G401.6 (cell line): ENCODE data around the gene DYRK4.
"Not testable (repeated sequence)": the region's sequence is repeated elsewhere in the genome, so short reads cannot be mapped to it uniquely, and the experiment has no call there.

ENCODE experiments used
- FAIRE-seq: peaks from 2 replicates; lab custom pipeline; 2012; peaks lifted over from hg19 to GRCh38; lab: Jason Lieb, UNC

DYRK4 gene

GRCh38 chr12:4562034-4562657 lies at the start of gene DYRK4:
TSS of gene DYRK4 (plus strand) at chr12:4562208. CDS start at chr12:4562246, 38 bp downstream.
- no peak for FAIRE-seq

- peak; percentile 37 for FAIRE-seq
These were observed 43.8 kb upstream of the DYRK4 start for GRCh38 chr12:4518106-4518728.

DNA sequence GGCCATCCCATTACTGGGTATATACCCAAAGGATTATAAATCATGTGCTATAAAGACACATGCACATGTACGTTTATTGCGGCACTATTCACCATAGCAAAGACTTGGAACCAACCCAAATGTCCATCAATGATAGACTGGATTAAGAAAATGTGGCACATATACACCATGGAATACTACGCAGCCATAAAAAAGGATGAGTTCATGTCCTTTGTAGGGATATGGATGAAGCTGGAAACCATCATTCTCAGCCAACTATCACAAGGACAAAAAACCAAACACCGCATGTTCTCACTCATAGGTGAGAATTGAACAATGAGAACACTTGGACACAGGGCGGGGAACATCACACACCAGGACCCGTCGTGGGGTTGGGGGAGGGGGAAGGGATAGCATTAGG lies 38.6 kb upstream of the DYRK4 start:
- FAIRE-seq, result not testable (repeated sequence)

DNA sequence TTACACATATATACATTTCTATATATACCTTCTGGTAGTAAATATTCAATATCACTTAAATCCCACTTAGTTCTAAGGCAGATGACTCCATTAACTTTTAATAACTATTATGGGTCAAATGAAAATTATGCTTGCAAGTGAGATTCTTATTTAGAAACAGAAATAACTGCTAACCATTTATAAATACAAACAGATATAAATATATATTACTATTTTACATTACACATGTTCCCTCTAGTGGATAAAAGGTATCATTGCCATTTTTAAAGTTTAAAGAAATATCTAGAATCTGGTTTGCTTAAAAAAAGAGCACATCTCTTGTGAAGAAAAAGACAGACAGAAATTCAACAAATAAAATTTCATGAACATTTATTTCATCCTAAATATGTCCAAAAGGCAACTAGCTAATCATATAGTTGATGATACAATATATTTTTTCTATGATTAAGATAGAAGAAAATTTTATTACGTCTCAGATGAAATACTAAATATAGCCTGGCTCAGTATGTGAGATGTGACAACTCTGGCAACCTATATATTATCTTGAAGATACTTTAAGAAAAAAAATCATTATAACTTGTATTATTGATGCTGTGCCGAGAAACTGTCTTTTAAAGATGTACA lies 35.0 kb upstream of the DYRK4 start:
- peak; percentile 95 for FAIRE-seq

GRCh38 chr12:4530160-4530559 lies 31.8 kb upstream of the DYRK4 start:
- FAIRE-seq, result no peak

GRCh38 chr12:4530982-4531586 lies 30.9 kb upstream of the DYRK4 start:
- no peak for FAIRE-seq

- no peak for FAIRE-seq
These were observed 26.9 kb upstream of the DYRK4 start for GRCh38 chr12:4535092-4535491.

GRCh38 chr12:4535871-4536270 lies 26.1 kb upstream of the DYRK4 start:
- FAIRE-seq, result no peak

DNA sequence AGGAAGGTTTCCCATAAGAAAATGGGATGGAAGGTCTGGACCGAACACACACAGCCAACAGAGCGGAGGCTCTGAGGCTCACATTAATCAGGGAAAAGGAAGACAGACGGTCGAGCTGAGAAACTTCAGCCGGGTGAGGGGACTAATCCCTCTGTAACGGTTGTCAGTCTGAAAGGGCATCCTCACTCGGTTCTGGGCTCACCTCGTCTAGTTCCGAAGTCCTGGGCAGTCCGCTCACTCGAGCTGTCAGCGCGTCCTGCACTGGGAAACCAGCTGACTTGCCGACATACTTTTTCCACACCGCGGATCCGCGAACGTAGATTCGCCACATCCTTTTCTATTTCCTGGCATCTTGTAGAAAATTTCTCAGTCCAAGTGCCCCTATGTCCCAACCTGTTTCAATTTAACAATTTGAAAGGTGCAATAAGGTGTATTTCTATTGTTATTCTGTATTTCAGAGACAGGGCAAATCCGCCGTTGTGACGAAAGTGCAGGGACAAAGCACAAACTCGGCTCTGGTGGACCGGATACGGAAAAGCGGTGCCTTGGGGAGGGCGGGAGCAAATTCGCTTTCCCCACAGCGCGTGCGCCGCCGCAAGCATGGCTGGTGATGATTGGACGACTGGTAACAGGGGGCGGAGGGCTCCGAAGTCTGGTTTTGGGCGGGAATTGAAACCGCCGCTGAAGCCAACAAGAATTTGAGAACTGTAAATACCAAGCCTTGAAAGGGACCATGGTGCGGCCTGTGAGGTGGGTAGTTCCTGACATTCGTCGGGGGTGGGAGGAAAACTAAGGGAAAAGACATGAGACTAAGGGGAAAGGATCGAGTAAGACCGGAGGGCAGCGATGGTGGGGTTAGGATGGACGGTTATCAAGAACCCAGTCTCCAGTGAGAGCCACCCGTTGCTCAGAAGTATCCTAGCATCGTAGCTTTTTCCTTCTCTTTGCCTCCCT lies 23.5 kb upstream of the DYRK4 start, which contains the start of gene RAD51AP1:
TSS of gene RAD51AP1 (plus strand) at position 684 of the 954 bp plus-strand sequence. CDS start at position 734, 50 bp downstream.
- FAIRE-seq, result peak; percentile 98

GRCh38 chr12:4539167-4539870 lies 22.7 kb upstream of the DYRK4 start:
- FAIRE-seq, result no peak

- FAIRE-seq, result no peak
These were observed 21.8 kb upstream of the DYRK4 start for GRCh38 chr12:4540170-4540569.

DNA sequence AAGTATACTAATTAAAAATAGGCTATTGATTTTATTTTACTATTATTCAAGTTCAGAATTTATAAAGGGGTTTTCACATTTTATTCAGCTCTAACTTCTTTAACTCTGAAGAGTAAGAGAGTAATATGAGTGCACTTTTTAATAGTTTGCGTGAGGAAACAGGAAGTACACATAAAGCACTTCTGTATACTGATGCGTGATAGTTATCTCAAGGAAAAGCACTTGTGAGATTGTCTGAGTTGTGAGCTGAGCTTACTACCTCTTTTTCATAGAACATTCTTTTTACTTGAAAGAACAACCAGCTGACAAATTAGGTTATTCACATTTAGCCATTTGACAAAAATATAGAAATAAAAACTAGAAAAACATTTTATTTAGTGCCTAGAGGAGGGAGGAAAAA lies 21.4 kb upstream of the DYRK4 start:
- FAIRE-seq, result no peak

GRCh38 chr12:4545195-4545594 lies 16.8 kb upstream of the DYRK4 start:
- FAIRE-seq, result no peak

- FAIRE-seq, result no peak
These were observed 9.8 kb upstream of the DYRK4 start for GRCh38 chr12:4552191-4552590.

DNA sequence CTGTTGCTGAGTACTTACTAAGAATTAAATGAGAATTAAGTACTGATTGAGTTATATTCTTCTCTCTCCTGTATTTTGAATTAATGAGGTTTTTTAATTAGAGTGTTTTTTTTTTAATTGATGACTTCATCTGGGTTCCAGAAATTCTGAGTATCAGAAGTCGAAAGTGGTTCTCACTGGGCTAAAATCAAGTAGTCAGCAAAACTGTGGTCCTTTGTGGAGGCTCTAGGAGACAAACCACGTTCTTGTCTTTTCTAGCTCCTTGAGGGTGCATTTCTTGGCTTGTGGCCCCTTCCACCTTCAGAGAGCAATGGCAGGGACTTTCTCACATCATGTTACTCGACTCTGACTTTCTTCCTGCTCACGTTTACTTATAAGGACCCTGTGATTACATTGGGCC lies 8.1 kb upstream of the DYRK4 start:
- FAIRE-seq, result no peak

DNA sequence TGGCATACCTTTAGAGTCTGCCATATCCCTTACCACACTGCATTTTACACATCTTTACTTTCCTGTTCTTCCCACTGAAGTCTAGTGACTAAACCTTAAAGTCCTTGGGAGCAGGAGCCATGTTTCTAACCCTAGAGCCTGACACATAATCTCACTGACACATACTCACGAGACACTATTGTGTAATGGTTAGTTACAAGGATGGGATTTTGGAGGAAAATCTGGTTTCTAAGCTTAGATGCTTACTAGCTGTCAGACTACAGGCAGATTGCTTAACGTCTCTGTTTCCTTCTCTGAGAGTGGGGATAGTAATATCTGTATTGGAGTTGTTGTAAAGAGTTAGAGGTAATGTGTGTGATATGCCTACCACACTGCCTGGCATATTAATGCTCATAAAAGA lies 6.2 kb upstream of the DYRK4 start:
- no peak for FAIRE-seq

DNA sequence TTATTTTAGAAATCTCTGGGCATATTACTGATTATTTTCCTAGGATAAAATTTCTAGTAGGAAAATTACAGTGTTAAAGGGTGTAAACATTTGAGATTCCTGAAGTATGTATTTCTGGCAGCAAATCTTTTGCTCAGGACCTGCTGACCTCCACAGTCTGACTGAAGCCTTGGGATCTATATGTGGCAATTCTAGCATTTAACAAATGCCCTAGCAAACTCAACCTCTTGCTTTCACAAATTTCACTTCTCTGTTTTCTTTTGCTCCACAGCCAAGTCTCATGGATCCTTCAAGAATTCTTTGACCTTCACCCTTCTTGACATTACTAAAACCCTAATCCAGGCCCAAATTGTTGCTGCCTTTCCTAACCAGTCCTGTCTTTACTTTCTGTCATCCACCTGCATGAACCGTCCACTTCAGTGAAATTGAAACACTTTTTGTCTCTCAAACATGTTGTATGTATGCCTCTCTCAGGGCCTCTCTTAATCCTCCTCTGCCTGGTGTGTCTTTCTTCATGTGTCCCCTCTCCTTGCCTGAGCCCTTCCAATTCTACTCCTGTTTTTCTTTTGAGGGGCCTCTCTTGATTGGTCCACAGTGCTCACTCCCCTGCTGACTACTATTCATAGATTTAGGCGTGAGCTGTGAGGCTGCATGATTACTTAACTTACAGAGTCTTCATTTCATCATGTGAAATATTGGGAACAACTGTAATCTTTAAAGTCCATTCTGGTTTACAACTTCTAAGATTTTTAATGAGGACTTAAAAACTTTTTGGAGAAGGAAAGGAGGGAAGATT lies 5.1 kb upstream of the DYRK4 start:
- no peak for FAIRE-seq

- FAIRE-seq, result no peak
These were observed 4.4 kb upstream of the DYRK4 start for GRCh38 chr12:4557586-4557985.

- peak; percentile 41 for FAIRE-seq
These were observed 3.8 kb upstream of the DYRK4 start for GRCh38 chr12:4558171-4558570.

- no peak for FAIRE-seq
These were observed 1.3 kb downstream of the DYRK4 start for GRCh38 chr12:4563336-4563735.

DNA sequence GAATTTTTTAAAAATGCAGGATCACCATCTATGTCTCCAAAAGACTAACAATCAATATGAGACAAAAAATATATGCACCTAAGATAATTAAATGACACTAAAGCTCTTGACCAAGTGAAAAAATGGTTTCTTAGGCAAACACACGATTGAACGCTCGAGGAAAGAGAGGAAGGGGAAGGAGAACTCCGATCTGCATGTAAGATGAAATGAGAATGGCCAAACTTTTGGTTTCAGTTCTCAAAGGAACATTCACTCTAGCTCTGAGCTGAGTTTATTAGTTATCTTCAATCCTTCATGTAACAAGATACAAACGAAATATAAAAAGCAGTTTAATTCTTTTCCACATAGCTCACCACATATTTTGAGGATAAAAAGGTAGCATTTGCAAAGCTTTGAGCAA lies 2.8 kb downstream of the DYRK4 start:
- FAIRE-seq, result no peak
